Measurements from ENCODE around the gene RBMS3. TPM values are rescaled to one million over a fixed set of nuclear protein-coding genes. Genes with fewer than 3 reads are reported as not detected.

The RBMS3 gene
- total RNA-seq, 3 donors from 2014 or later, result 4.6 to 53.6 (median 11.7) TPM

DNA sequence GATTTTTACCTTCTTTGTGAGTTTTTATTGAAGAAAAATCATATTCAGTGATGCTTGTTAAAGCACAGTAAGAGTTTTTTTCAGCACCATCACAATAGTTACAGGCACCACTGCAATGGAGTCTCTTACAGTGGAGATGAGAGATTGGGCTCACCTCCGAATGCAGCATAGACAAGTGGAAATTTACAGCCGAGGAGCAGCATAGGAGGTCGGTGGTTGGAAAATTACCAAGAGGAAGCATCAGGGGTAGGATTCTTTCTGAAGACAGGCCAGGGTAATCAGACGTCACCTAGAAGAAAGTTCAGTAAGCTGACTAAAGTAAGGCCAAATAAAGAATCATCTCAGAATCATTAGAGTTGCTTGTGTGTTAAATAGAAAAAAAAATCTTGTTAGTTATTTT is 491.6 kb downstream of the RBMS3 start:
- no peaks in the 10 kb centered on the region for H3K36me3 ChIP-seq (ENCODE audit: low read depth)
- no peak for ATAC-seq
- DNase-seq, result no peak
- no peak overlapping the region for H3K4me3 ChIP-seq
- intact Hi-C loops (cut with DNase I, micrococcal nuclease), result no loop called here
- H3K9me3 ChIP-seq, result no peaks in the 10 kb centered on the region
- TF ChIP-seq CTCF (IDR thresholded peaks at IDR 0.05), result no peak
- no peaks in the 10 kb centered on the region for H3K4me1 ChIP-seq (ENCODE audit: low read depth)

- Histone ChIP-seq H3K4me3 (no peak overlapping the region), H3K36me3 (ENCODE audit: low read depth) (no peaks in the 10 kb centered on the region), H3K4me1 (ENCODE audit: low read depth) (no peaks in the 10 kb centered on the region), H3K9me3 (no peaks in the 10 kb centered on the region)
- DNase-seq (no peak), ATAC-seq (no peak)
- intact Hi-C loops (cut with DNase I, micrococcal nuclease), result no loop called here
- TF ChIP-seq CTCF (IDR thresholded peaks at IDR 0.05), result no peak
Observed at GRCh38 chr3:29773481-29773880, 492.6 kb downstream of the RBMS3 start.

DNA sequence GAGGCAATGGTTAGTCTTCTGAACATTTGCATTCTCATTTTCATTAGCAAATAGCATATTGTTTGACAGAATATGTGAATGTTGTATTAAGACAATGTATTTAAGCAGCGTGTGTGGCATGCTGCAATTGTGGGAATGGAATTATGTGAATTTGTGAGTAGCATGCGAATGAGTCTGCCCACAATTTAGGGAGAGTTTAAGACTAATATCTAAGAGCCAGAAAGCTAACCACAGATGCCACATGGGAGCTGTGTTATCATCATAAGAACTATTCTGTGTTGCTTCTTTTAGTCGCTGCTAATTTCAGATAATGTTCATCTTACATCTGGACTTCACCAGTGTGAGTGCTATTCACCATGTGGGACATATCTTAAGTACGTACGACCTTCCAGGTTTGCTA is 494.5 kb downstream of the RBMS3 start:
- ATAC-seq (no peak), DNase-seq (no peak)
- Histone ChIP-seq H3K4me1 (ENCODE audit: low read depth) (no peaks in the 10 kb centered on the region), H3K4me3 (no peak overlapping the region), H3K9me3 (no peaks in the 10 kb centered on the region), H3K36me3 (ENCODE audit: low read depth) (no peaks in the 10 kb centered on the region)
- TF ChIP-seq CTCF (IDR thresholded peaks at IDR 0.05), result no peak
- intact Hi-C loops (cut with DNase I, micrococcal nuclease), result no loop called here

DNA sequence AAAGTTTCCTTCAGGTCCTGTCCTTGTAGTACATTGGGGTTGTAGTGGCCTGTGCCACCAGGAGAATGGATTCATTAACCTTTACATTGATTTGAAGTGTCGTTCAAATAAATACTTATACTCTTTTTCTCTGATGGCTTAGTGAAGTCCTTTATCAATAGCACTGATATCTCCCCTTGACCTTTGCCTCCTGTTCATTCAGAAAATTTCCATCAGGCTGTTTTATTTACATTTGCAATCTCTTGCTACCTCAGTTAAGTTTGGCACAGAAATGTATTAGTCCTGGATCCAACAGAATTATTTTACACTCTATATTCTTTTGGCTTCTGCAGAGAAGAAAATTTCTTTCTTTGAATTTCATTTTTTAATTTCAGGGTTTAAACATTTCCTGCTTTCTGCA is 497.0 kb downstream of the RBMS3 start:
- TF ChIP-seq CTCF (IDR thresholded peaks at IDR 0.05), result no peak
- no peaks in the 10 kb centered on the region for H3K9me3 ChIP-seq
- ATAC-seq, result no peak
- intact Hi-C loops (cut with DNase I, micrococcal nuclease), result no loop called here
- DNase-seq, result no peak
- H3K36me3 ChIP-seq (ENCODE audit: low read depth), result no peaks in the 10 kb centered on the region
- H3K4me1 ChIP-seq (ENCODE audit: low read depth), result no peaks in the 10 kb centered on the region
- H3K4me3 ChIP-seq, result no peak overlapping the region

GRCh38 chr3:29789686-29790085 is 508.8 kb downstream of the RBMS3 start:
- DNase-seq, result no peak
- H3K9me3 ChIP-seq, result no peaks in the 10 kb centered on the region
- no peak overlapping the region for H3K4me3 ChIP-seq
- ATAC-seq, result no peak
- TF ChIP-seq CTCF (IDR thresholded peaks at IDR 0.05), result no peak
- no peaks in the 10 kb centered on the region for H3K36me3 ChIP-seq (ENCODE audit: low read depth)
- intact Hi-C loops (cut with DNase I, micrococcal nuclease), result no loop called here
- H3K4me1 ChIP-seq (ENCODE audit: low read depth), result no peaks in the 10 kb centered on the region

GRCh38 chr3:29796808-29797207 is 515.9 kb downstream of the RBMS3 start:
- H3K4me1 ChIP-seq (ENCODE audit: low read depth), result no peaks in the 10 kb centered on the region
- H3K4me3 ChIP-seq, result no peak overlapping the region
- ATAC-seq, result no peak
- no peak for DNase-seq
- H3K9me3 ChIP-seq, result no peaks in the 10 kb centered on the region
- TF ChIP-seq CTCF (IDR thresholded peaks at IDR 0.05), result no peak
- intact Hi-C loops (cut with DNase I, micrococcal nuclease), result no loop called here
- H3K36me3 ChIP-seq (ENCODE audit: low read depth), result no peaks in the 10 kb centered on the region
